GM12865 (cell line): ENCODE data around the gene SMTN.

Experiments
- DNase-seq: peaks from one replicate; pipeline ENCODE4 v3.0.0; 2010; ENCODE audit warnings: low read depth
- H3K4me3 ChIP-seq: 2 replicates; pipeline ENCODE4 v1.5.1; 2011; ENCODE audit warnings: mild to moderate bottlenecking, low read depth, low read length, control low read depth
- TF ChIP-seq, protein P1 (sequence below): IDR thresholded peaks from 2 replicates; pipeline ENCODE4 v1.5.1; 2011; ENCODE audit warnings: low read length, control low read depth, low read depth, inconsistent platforms; ENCODE audit not compliant: insufficient read depth; ENCODE audit errors: missing control alignments

Gene SMTN

DNA sequence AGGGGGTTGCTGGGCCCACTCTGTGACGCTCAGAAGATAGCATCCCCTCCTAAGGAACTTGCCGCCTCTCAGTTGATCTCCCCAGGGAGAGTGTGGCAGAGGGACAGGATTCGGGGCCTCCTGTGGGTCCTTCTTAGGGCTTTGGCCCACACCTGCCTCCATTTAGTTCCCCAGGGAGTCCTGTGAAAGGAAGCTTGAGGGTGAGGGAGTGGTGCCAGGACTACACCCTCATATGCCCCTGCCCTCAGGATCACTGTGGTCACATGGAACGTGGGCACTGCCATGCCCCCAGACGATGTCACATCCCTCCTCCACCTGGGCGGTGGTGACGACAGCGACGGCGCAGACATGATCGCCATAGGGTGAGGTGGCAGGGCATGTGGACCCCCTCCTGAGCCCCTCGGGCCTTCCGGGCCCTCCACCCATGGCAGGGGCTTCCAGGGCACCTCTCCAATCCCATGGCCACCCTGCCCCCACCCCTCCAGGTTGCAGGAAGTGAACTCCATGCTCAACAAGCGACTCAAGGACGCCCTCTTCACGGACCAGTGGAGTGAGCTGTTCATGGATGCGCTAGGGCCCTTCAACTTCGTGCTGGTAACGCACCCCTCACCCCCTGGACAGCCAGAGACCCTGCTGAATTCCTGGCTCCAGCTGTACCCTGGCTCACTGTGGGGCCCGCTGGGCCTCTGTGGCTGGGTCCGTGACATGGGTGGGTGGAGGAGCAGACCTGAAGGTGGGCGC is 45.2 kb downstream of the SMTN start:
- no peak overlapping the region for H3K4me3 ChIP-seq
- DNase-seq = no peak
- TF ChIP-seq, protein P1, sequence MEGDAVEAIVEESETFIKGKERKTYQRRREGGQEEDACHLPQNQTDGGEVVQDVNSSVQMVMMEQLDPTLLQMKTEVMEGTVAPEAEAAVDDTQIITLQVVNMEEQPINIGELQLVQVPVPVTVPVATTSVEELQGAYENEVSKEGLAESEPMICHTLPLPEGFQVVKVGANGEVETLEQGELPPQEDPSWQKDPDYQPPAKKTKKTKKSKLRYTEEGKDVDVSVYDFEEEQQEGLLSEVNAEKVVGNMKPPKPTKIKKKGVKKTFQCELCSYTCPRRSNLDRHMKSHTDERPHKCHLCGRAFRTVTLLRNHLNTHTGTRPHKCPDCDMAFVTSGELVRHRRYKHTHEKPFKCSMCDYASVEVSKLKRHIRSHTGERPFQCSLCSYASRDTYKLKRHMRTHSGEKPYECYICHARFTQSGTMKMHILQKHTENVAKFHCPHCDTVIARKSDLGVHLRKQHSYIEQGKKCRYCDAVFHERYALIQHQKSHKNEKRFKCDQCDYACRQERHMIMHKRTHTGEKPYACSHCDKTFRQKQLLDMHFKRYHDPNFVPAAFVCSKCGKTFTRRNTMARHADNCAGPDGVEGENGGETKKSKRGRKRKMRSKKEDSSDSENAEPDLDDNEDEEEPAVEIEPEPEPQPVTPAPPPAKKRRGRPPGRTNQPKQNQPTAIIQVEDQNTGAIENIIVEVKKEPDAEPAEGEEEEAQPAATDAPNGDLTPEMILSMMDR = no peak

DNA sequence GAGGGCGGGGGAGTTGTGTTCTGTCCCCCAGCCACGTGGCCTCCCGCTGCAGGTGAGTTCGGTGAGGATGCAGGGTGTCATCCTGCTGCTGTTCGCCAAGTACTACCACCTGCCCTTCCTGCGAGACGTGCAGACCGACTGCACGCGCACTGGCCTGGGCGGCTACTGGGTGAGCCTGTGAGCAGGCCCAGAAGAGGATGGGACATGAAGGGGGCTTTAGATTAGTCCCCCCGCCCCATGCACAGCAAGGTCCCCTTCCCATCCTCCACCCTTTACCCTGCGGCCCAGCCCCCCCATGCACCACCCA is 45.7 kb downstream of the SMTN start:
- TF ChIP-seq, protein P1 = no peak
- H3K4me3 ChIP-seq = no peak overlapping the region
- no peak for DNase-seq

DNA sequence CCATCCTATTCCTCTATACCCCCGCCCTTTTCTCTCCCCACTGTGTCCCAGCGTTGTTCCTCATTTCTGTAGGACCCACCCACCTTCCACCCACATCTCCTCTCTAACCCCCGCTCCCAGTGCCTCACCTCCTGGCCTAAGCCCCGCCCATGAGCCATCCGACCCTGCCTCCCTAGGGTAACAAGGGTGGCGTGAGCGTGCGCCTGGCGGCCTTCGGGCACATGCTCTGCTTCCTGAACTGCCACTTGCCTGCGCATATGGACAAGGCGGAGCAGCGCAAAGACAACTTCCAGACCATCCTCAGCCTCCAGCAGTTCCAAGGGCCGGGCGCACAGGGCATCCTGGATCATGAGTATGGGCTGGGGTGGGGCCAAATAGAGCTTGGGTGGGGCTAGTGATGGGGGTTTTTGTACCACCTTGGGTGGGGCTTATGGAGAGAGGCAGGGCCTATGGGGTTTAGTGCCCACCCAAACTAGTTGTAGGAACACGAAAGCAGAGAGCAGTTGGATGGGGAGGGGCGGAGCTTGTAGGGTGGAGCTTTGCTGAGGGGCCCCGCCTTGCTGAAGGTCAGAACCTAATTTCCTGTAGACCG is 46.2 kb downstream of the SMTN start:
- DNase-seq = no peak
- H3K4me3 ChIP-seq = no peak overlapping the region
- TF ChIP-seq, protein P1 = no peak

DNA sequence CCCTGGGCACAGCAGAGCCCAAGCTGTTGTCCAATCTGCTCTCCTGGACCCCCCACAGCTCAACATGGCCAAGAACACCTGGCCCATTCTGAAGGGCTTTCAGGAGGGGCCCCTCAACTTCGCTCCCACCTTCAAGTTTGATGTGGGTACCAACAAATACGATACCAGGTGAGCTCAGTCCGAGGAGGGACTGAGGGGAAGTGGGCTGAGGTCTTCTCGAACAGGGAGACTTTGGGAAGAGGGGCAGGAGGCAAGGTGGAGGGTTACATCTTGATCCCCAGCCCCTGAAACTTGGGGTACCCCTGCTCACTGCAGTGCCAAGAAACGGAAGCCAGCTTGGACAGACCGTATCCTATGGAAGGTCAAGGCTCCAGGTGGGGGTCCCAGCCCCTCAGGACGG is 47.0 kb downstream of the SMTN start:
- DNase-seq = no peak
- H3K4me3 ChIP-seq = no peak overlapping the region
- TF ChIP-seq, protein P1 = no peak

DNA sequence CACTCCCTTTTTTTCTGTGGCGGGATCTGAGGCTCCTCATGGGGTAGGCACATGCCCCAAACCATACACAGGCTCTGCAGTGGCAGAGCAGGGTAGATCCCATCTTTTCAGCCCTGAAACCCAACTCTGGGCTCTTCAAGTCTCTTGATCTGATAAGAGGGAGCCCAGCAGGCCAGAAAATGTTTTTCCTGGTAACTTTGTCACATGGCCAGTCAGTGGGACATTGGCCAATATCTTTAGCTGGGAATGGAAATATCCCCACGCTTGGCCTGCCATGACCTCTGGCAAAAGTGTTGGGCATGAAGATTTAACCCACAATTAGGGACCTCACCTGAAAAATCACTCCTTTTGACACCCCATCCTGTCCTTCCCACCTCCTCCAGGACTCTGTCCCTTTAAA is 49.8 kb downstream of the SMTN start:
- DNase-seq = no peak
- TF ChIP-seq, protein P1 = no peak
- H3K4me3 ChIP-seq = no peak overlapping the region

DNA sequence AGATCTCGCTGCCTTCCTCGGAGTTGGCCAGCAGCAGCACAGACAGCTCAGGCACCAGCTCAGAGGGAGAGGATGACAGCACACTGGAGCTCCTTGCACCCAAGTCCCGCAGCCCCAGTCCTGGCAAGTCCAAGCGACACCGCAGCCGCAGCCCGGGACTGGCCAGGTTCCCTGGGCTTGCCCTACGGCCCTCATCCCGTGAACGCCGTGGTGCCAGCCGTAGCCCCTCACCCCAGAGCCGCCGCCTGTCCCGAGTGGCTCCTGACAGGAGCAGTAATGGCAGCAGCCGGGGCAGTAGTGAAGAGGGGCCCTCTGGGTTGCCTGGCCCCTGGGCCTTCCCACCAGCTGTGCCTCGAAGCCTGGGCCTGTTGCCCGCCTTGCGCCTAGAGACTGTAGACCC is 52.8 kb downstream of the SMTN start:
- no peak for DNase-seq
- TF ChIP-seq, protein P1 = no peak
- no peak overlapping the region for H3K4me3 ChIP-seq

DNA sequence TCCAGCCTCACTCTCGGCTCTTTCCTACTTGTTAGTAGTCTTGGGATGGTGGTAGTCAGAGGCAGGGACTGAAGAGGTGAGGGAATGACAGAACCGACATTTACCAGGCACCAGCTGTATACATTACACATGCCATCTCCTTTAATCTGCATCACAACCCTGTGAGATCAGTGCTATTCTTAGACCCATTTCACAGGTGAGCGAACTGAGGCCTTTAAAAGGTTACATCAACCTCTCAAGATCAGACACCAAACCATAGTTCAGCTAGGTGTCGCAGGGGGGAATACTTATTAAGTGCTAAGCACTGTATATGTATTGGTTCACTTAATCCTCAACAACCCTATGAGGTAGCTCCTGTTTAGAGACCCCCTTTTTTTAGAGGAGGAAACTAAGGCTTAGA is 53.6 kb downstream of the SMTN start:
- H3K4me3 ChIP-seq = no peak overlapping the region
- TF ChIP-seq, protein P1 = no peak
- no peak for DNase-seq
